MM.1S (cell line): Measurements from ENCODE around the gene HSD17B3.
A peak's percentile ranks its signal among the peaks of the same experiment; 100 is the strongest.
"Not testable (repeated sequence)": the region's sequence is repeated elsewhere in the genome, so short reads cannot be mapped to it uniquely, and the experiment has no call there.

Source experiments
- DNase-seq: peaks from one replicate; pipeline ENCODE4 v3.0.0-alpha.2; 2015
- H2AFZ ChIP-seq: fragments of 300-600 bp; sonication (generic); 2 replicates; pipeline ENCODE4 v1.6.0; 2016; ENCODE audit warnings: antibody characterized with exemption, low read length
- H3F3A ChIP-seq: fragments of 300-600 bp; sonication (generic); 2 replicates; pipeline ENCODE4 v1.6.1; 2016; ENCODE audit warnings: mild to moderate bottlenecking, antibody characterized with exemption, low read length, moderate library complexity, mixed read lengths; ENCODE audit not compliant: insufficient read depth
- H3K27ac ChIP-seq: fragments of 300-600 bp; sonication (generic); 2 replicates; pipeline ENCODE4 v1.5.1; 2016; ENCODE audit warnings: mild to moderate bottlenecking, low read length
- H3K27me3 ChIP-seq: fragments of 300-600 bp; sonication (generic); replicated peaks from 2 replicates; pipeline ENCODE4 v1.6.0; 2016; ENCODE audit warnings: low read length; ENCODE audit not compliant: insufficient read depth
- H3K36me3 ChIP-seq: fragments of 300-600 bp; sonication (generic); replicated peaks from 2 replicates; pipeline ENCODE4 v1.6.1; 2016; ENCODE audit warnings: mild to moderate bottlenecking, low read length, mixed read lengths; ENCODE audit not compliant: insufficient read depth
- H3K4me1 ChIP-seq: fragments of 300-600 bp; sonication (generic); 2 replicates; pipeline ENCODE4 v1.6.1; 2016; ENCODE audit warnings: low read length, mixed read lengths
- H3K4me2 ChIP-seq: fragments of 300-600 bp; sonication (generic); 2 replicates; pipeline ENCODE4 v1.6.0; 2016; ENCODE audit warnings: low read depth, low read length
- H3K4me3 ChIP-seq: fragments of 300-600 bp; sonication (generic); 2 replicates; pipeline ENCODE4 v1.5.1; 2016; ENCODE audit warnings: low read length, mixed read lengths
- H3K79me2 ChIP-seq: fragments of 300-600 bp; sonication (generic); 2 replicates; pipeline ENCODE4 v1.6.1; 2016; ENCODE audit warnings: mixed run types, low read length, mixed read lengths
- H3K9ac ChIP-seq: fragments of 300-600 bp; sonication (generic); 2 replicates; pipeline ENCODE4 v1.6.1; 2016; ENCODE audit warnings: low read length, mixed read lengths
- H3K9me2 ChIP-seq: fragments of 300-600 bp; sonication (generic); replicated peaks from 2 replicates; pipeline ENCODE4 v1.6.1; 2016; ENCODE audit warnings: mild to moderate bottlenecking, low read length, mixed read lengths; ENCODE audit not compliant: insufficient read depth
- H3K9me3 ChIP-seq: fragments of 300-600 bp; sonication (generic); replicated peaks from 2 replicates; pipeline ENCODE4 v1.6.1; 2016; ENCODE audit warnings: mild to moderate bottlenecking, low read length, mixed read lengths; ENCODE audit not compliant: insufficient read depth
- H4K20me1 ChIP-seq: fragments of 300-600 bp; sonication (generic); 2 replicates; pipeline ENCODE4 v1.6.1; 2016; ENCODE audit warnings: mild to moderate bottlenecking, low read length, moderate library complexity, mixed read lengths; ENCODE audit not compliant: insufficient read depth
- CTCF ChIP-seq: fragments of 300-600 bp; sonication (generic); IDR thresholded peaks from 2 replicates; pipeline ENCODE4 v1.5.1; 2016; ENCODE audit warnings: antibody characterized with exemption, low read length, mixed read lengths
- EZH2 ChIP-seq: fragments of 300-600 bp; sonication (generic); optimal IDR thresholded peaks from 2 replicates; pipeline ENCODE3; 2017; ENCODE audit warnings: low read depth, mild to moderate bottlenecking, antibody characterized with exemption, low read length, mixed read lengths
- EZH2phosphoT487 ChIP-seq: fragments of 300-600 bp; sonication (generic); IDR thresholded peaks from 2 replicates; pipeline ENCODE4 v1.6.1; 2018; ENCODE audit warnings: antibody characterized with exemption, low read length

HSD17B3 gene

DNA sequence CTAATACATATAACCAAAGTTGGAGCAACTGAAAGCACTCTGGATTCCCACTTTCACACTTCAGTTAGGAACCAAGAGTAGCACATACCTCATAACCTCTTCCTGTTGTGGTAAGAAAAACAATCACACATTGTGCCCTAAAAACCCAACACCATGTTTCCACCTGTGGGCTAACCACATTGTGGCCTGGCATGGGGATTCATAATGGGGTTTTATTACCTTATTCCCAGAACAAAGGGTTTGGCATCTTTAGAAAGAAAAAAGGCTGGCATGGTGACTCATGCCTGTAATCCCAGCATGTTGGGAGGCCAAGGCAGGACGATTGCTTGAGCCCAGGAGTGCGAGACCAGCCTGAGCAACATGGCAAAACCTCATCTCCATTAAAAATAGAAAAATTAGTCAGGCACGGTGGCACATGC is 60.6 kb downstream of the HSD17B3 start:
- no peak overlapping the region for H3K4me3 ChIP-seq
- peak; percentile 81 for DNase-seq
- no peaks in the 10 kb centered on the region for H3F3A ChIP-seq
- no peaks in the 10 kb centered on the region for H3K9me3 ChIP-seq
- peaks cover 7% of the 10 kb centered on the region for H3K4me1 ChIP-seq
- no peak for TF ChIP-seq CTCF
- no peak for TF ChIP-seq EZH2
- TF ChIP-seq EZH2phosphoT487 = 0 out of 2 replicates have a peak, but pooled peaks have one; percentile 50
- H2AFZ ChIP-seq = no peak overlapping the region
- no peak overlapping the region for H3K9ac ChIP-seq
- H3K9me2 ChIP-seq = no peaks in the 10 kb centered on the region
- no peaks in the 10 kb centered on the region for H3K79me2 ChIP-seq
- no peaks in the 10 kb centered on the region for H3K36me3 ChIP-seq
- H3K27ac ChIP-seq = no peak overlapping the region
- H3K4me2 ChIP-seq = no peak overlapping the region; the same call in 1 of the 2 replicates
- H4K20me1 ChIP-seq = no peaks in the 10 kb centered on the region
- peaks cover 68% of the 10 kb centered on the region for H3K27me3 ChIP-seq

- Histone ChIP-seq H3K9ac (no peak overlapping the region), H3K4me2 (no peak overlapping the region), H3K9me2 (no peaks in the 10 kb centered on the region), H3K9me3 (no peaks in the 10 kb centered on the region), H3K4me1 (peaks cover 7% of the 10 kb centered on the region), H3K36me3 (no peaks in the 10 kb centered on the region), H3K27me3 (peaks cover 41% of the 10 kb centered on the region), H4K20me1 (no peaks in the 10 kb centered on the region), H3K27ac (no peak overlapping the region), H2AFZ (no peak overlapping the region), H3F3A (no peaks in the 10 kb centered on the region), H3K4me3 (no peak overlapping the region), H3K79me2 (no peaks in the 10 kb centered on the region)
- no peak for DNase-seq
- TF ChIP-seq EZH2phosphoT487 (no peak), CTCF (no peak), EZH2 (no peak)
Measured at GRCh38 chr9:96236854-96237550, 65.0 kb downstream of the HSD17B3 start.

DNA sequence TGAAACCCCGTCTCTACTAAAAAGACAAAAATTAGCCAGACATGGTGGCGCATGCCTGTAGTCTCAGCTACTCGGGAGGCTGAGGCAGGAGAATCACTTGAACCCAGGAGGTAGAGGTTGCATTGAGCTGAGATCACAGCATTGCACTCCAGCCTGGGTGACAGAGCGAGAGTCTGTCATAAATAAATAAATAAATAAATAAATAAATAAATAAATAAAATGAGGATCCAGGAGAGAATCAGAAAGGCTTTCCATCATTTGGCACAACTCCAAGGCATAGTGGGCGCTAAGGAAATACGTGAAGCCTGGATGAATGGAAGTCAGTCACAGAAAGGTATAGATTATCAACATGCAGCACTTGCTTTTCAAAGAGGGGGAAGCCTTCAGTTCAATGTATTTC is 65.6 kb downstream of the HSD17B3 start:
- not testable (repeated sequence) for H3K9ac ChIP-seq, H4K20me1 ChIP-seq, DNase-seq, H3K9me2 ChIP-seq, H3F3A ChIP-seq, H2AFZ ChIP-seq, H3K27ac ChIP-seq, H3K4me1 ChIP-seq, H3K4me3 ChIP-seq, H3K9me3 ChIP-seq, H3K4me2 ChIP-seq, H3K79me2 ChIP-seq, H3K36me3 ChIP-seq
- peaks cover 40% of the 10 kb centered on the region for H3K27me3 ChIP-seq

GRCh38 chr9:96232539-96233241 is 69.3 kb downstream of the HSD17B3 start:
- no peak overlapping the region for H3K4me2 ChIP-seq
- TF ChIP-seq CTCF (peak; percentile 93), EZH2phosphoT487 (no peak), EZH2 (no peak)
- DNase-seq = peak; percentile 49
- H3K9me2 ChIP-seq = no peaks in the 10 kb centered on the region
- no peak overlapping the region for H3K4me3 ChIP-seq
- no peaks in the 10 kb centered on the region for H3F3A ChIP-seq
- no peaks in the 10 kb centered on the region for H3K4me1 ChIP-seq
- no peak overlapping the region for H3K27ac ChIP-seq
- peaks cover 16% of the 10 kb centered on the region; the same call in 1 of the 2 replicates for H3K27me3 ChIP-seq
- H3K79me2 ChIP-seq = no peaks in the 10 kb centered on the region
- H4K20me1 ChIP-seq = no peaks in the 10 kb centered on the region
- H3K36me3 ChIP-seq = no peaks in the 10 kb centered on the region
- no peaks in the 10 kb centered on the region for H3K9me3 ChIP-seq
- no peak overlapping the region for H3K9ac ChIP-seq
- H2AFZ ChIP-seq = no peak overlapping the region
